HepG2 (cell line): ENCODE results near the gene ATPAF2.

Experiments
- PHF20 ChIP-seq: sonication (generic); formaldehyde crosslinking; IDR thresholded peaks from 2 replicates; pipeline ENCODE4 v1.5.0; 2020; ENCODE audit warnings: mild to moderate bottlenecking, missing genetic modification reagents
- POLR2A ChIP-seq, 2 experiments: IDR thresholded peaks; 2 replicates each; pipeline ENCODE4 v1.6.1; 2011; ENCODE audit warnings: low read depth in 2 of 2, low read length in 2 of 2, mild to moderate bottlenecking in 1 of 2, moderate library complexity in 1 of 2; ENCODE audit not compliant: insufficient read depth in 1 of 2
- ZNF446 ChIP-seq: sonication (generic); formaldehyde crosslinking; IDR thresholded peaks from 2 replicates; pipeline ENCODE4 v1.5.0; 2020; ENCODE audit warnings: mild to moderate bottlenecking, missing genetic modification reagents
- TF ChIP-seq, protein P1 (sequence below): IDR thresholded peaks from 2 replicates; pipeline ENCODE4 v1.6.1; 2016
- TF ChIP-seq, protein P2 (sequence below): sonication (generic); formaldehyde crosslinking; IDR thresholded peaks from 2 replicates; pipeline ENCODE4 v1.5.0; 2020; ENCODE audit warnings: missing genetic modification reagents, mild to moderate bottlenecking, borderline replicate concordance

DNA sequence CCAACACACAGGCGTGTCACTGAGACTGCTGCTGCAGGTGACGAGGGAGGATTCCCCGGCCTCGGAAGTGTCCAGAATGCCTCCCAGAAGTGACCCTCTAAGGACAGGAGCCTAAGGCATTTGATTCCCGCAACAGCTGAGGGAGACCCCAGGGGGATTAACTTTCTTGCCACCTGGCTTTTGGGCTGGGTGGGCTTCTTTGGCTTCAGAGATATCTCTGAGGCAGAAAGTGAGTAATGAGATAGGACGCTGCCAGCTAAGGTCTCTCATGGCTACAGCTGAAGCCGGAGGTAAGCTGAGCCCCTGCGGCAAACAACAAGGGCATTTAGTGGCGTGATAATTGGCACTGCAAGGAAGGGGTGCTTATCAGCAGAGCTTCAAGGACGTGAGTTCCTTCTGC, 49.4 kb downstream of the ATPAF2 start:
- TF ChIP-seq, protein P1, sequence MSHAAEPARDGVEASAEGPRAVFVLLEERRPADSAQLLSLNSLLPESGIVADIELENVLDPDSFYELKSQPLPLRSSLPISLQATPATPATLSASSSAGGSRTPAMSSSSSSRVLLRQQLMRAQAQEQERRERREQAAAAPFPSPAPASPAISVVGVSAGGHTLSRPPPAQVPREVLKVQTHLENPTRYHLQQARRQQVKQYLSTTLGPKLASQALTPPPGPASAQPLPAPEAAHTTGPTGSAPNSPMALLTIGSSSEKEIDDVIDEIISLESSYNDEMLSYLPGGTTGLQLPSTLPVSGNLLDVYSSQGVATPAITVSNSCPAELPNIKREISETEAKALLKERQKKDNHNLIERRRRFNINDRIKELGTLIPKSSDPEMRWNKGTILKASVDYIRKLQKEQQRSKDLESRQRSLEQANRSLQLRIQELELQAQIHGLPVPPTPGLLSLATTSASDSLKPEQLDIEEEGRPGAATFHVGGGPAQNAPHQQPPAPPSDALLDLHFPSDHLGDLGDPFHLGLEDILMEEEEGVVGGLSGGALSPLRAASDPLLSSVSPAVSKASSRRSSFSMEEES (CRISPR knock-in tag): no peak
- TF ChIP-seq ZNF446 (CRISPR knock-in tag) (no peak), PHF20 (CRISPR knock-in tag) (no peak), POLR2A (IDR thresholded peaks at IDR 0.05; ENCODE audit: insufficient read depth in 1 of 2, low read depth in 2 of 2, low read length in 2 of 2) (no peak)
- TF ChIP-seq, protein P2, sequence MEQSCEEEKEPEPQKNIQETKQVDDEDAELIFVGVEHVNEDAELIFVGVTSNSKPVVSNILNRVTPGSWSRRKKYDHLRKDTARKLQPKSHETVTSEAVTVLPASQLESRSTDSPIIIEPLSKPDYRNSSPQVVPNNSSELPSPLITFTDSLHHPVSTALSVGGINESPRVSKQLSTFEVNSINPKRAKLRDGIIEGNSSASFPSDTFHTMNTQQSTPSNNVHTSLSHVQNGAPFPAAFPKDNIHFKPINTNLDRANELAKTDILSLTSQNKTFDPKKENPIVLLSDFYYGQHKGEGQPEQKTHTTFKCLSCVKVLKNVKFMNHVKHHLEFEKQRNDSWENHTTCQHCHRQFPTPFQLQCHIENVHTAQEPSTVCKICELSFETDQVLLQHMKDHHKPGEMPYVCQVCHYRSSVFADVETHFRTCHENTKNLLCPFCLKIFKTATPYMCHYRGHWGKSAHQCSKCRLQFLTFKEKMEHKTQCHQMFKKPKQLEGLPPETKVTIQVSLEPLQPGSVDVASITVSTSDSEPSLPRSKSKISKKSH (CRISPR knock-in tag): no peak
